ENCODE results near the gene ASIC3. TPM values are rescaled to one million over a fixed set of nuclear protein-coding genes. Genes with fewer than 3 reads are reported as not detected.

Gene ASIC3
- total and polyA plus RNA-seq, 2 donors (not counting 3 experiments of a cell fraction or from before 2014, with no cell fraction given), result 0.69 to 0.70 TPM

DNA sequence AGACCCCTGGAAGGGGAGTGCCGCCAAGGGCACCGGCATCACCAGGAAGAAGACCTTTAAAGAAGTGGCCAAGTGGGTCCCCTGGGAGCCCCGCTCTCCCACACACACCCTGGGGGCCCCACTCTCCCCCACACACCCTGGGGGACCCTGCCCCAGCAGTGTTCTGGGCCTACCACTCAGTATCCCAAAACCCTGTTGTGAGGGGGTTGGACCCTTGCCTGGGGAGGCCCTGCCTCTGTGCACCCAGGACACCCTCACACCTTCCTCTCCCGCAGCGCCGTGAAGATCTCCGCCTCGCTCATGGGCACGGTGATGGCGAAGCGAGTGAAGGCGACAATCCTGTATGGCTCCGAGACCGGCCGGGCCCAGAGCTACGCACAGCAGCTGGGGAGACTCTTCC lies 46.8 kb upstream of the ASIC3 start:
- Histone ChIP-seq H3K4me3 (replicated peaks in 1 of 3; ENCODE audit: insufficient read depth in 1 of 3, low read depth in 1 of 3, low read length in 3 of 3) (no peak overlapping the region), H3K9ac (replicated peaks; ENCODE audit: extremely low read depth, insufficient read depth, low read length) (no peak overlapping the region), H4K20me1 (replicated peaks; ENCODE audit: control insufficient read depth, extremely low read depth, insufficient read depth, low read length) (no peaks in the 10 kb centered on the region), H3K4me1 (ENCODE audit: control insufficient read depth, extremely low read depth, insufficient read depth, low read length) (peaks cover 31% of the 10 kb centered on the region), H3K36me3 (ENCODE audit: control insufficient read depth in 2 of 2, extremely low read depth in 1 of 2, insufficient read depth in 2 of 2, low read length in 2 of 2) (peaks cover 0 to 45% of the 10 kb centered on the region in 2 experiments), H3K9me1 (replicated peaks; ENCODE audit: control insufficient read depth, extremely low read depth, insufficient read depth, low read length) (no peaks in the 10 kb centered on the region), H3K27me3 (ENCODE audit: control insufficient read depth in 2 of 2, insufficient read depth in 2 of 2, low read length in 2 of 2) (no peaks in the 10 kb centered on the region), H3K79me2 (ENCODE audit: control insufficient read depth, insufficient read depth, low read length) (no peaks in the 10 kb centered on the region), H3K27ac (ENCODE audit: insufficient read depth, low read depth, low read length) (no peak overlapping the region), H2AFZ (ENCODE audit: low read depth, low read length) (no peak overlapping the region), H3K9me3 (replicated peaks; ENCODE audit: control insufficient read depth, insufficient read depth, low read length) (no peaks in the 10 kb centered on the region), H3K4me2 (ENCODE audit: insufficient read depth, low read length) (no peak overlapping the region)
- dilution Hi-C loops (cut with MboI; ENCODE audit: extremely low pct_ligation_motif_present, low sequenced_read_pairs) (no loop called here), intact Hi-C loops (cut with micrococcal nuclease) (no loop called here)
- CTCF ChIA-PET, result interaction anchor here (1.0 to 1.6 kb wide), 2 partner anchors 17 kb away, joined by 3 to 6 read pairs; no protein-coding TSS in a partner anchor
- POLR2A ChIA-PET, result no interaction called here
- BruUV-seq (replicated peaks), result no TSS peak
- TF ChIP-seq POLR2AphosphoS5 (IDR thresholded peaks at IDR 0.05; ENCODE audit: insufficient read depth, low read depth, low read length) (no peak), FOS (IDR thresholded peaks at IDR 0.05; ENCODE audit: borderline replicate concordance, insufficient read depth, low read length) (no peak), JUN (IDR thresholded peaks at IDR 0.05; ENCODE audit: borderline replicate concordance, insufficient read depth, insufficient read length, low read depth) (no peak), GATA2 (IDR thresholded peaks at IDR 0.05; ENCODE audit: insufficient read depth, insufficient read length, low read depth, low read length) (no peak), POLR2A (IDR thresholded peaks at IDR 0.05; ENCODE audit: low read depth, low read length) (no peak), EZH2 (IDR thresholded peaks at IDR 0.05; ENCODE audit: borderline replicate concordance, low read depth, low read length, severe bottlenecking) (no peak), MYC (IDR thresholded peaks at IDR 0.05; ENCODE audit: low read depth, low read length) (no peak)
- TF ChIP-seq, protein P1, sequence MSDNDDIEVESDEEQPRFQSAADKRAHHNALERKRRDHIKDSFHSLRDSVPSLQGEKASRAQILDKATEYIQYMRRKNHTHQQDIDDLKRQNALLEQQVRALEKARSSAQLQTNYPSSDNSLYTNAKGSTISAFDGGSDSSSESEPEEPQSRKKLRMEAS (IDR thresholded peaks at IDR 0.05; ENCODE audit: insufficient read depth, insufficient read length), result no peak
- TF ChIP-seq, protein P2, sequence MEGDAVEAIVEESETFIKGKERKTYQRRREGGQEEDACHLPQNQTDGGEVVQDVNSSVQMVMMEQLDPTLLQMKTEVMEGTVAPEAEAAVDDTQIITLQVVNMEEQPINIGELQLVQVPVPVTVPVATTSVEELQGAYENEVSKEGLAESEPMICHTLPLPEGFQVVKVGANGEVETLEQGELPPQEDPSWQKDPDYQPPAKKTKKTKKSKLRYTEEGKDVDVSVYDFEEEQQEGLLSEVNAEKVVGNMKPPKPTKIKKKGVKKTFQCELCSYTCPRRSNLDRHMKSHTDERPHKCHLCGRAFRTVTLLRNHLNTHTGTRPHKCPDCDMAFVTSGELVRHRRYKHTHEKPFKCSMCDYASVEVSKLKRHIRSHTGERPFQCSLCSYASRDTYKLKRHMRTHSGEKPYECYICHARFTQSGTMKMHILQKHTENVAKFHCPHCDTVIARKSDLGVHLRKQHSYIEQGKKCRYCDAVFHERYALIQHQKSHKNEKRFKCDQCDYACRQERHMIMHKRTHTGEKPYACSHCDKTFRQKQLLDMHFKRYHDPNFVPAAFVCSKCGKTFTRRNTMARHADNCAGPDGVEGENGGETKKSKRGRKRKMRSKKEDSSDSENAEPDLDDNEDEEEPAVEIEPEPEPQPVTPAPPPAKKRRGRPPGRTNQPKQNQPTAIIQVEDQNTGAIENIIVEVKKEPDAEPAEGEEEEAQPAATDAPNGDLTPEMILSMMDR (IDR thresholded peaks at IDR 0.05; ENCODE audit: extremely low read depth in 1 of 2, insufficient read depth in 1 of 2, low read depth in 1 of 2, low read length in 2 of 2), result no peak
- FAIRE-seq (no peak), DNase-seq (ENCODE audit: low read depth, low spot score) (no peak)

All from endothelial cell of umbilical vein (primary cell).